T-cell (primary cell): ENCODE data around the gene MYO1D. TPM values are rescaled to one million over a fixed set of nuclear protein-coding genes. Genes with fewer than 3 reads are reported as not detected.

Experiments used
- ATAC-seq, 4 experiments: fragments of 200-7000 bp in 3 of 4; fragments of 150-1000 bp in 1 of 4; cut with Tn5 transposase; replicated peaks in 1 of 4; 1 replicate in 3 of 4; 2 replicates in 1 of 4; pipeline ENCODE4 v1.10.0; 2021; ENCODE audit warnings: moderate library complexity in 3 of 4, mild to moderate bottlenecking in 2 of 4, moderate number of reproducible peaks in 1 of 4
- CTCF ChIA-PET, 2 donors: fragments of 300-600 bp; sonication (Branson Sonifier 250); formaldehyde crosslinking; loops; one replicate each; lab custom pipeline; 2022; ENCODE audit warnings: antibody characterized with exemption in 2 of 2; lab: Charles Lee
- POLR2A ChIA-PET, 2 donors: fragments of 300-600 bp; sonication (Branson Sonifier 250); formaldehyde crosslinking; loops; one replicate each; lab custom pipeline; 2022; ENCODE audit warnings: antibody characterized with exemption in 2 of 2; lab: Charles Lee
- DNase-seq, 35 experiments: peaks; one replicate each; pipeline versions ENCODE4 v3.0.0 to v3.0.0-alpha.2; 2013 to 2023
- H3K27ac ChIP-seq: one replicate; pipeline ENCODE4 v1.5.1; 2013; ENCODE audit warnings: low read length
- H3K27me3 ChIP-seq, 2 experiments: replicated peaks in 1 of 2; 1 replicate in 1 of 2; 2 replicates in 1 of 2; pipeline versions ENCODE4 v1.6.1 to v1.7.0; 2013; ENCODE audit warnings: low read length in 1 of 2, mixed read lengths in 1 of 2; ENCODE audit not compliant: control insufficient read depth in 2 of 2, insufficient read depth in 2 of 2; ENCODE audit errors: extremely low read depth in 1 of 2
- H3K36me3 ChIP-seq, 2 donors: 1 replicate in 1 of 2; 2 replicates in 1 of 2; pipeline versions ENCODE4 v1.6.1 to v1.7.0; 2013; ENCODE audit warnings: low read length in 1 of 2; ENCODE audit not compliant: control insufficient read depth in 2 of 2, insufficient read depth in 1 of 2; ENCODE audit errors: extremely low read depth in 1 of 2
- H3K4me1 ChIP-seq, 2 experiments: 1 replicate in 1 of 2; 2 replicates in 1 of 2; pipeline versions ENCODE4 v1.6.1 to v1.7.0; 2013; ENCODE audit warnings: low read length in 2 of 2, mixed read lengths in 1 of 2; ENCODE audit not compliant: insufficient read depth in 2 of 2, control insufficient read depth in 1 of 2; ENCODE audit errors: extremely low read depth in 1 of 2
- H3K4me3 ChIP-seq, 2 donors: 1 replicate in 1 of 2; 2 replicates in 1 of 2; pipeline versions ENCODE4 v1.5.1 to v1.7.0; 2013; ENCODE audit warnings: mild to moderate bottlenecking in 2 of 2, low read length in 1 of 2, moderate library complexity in 1 of 2; ENCODE audit not compliant: control insufficient read depth in 1 of 2; ENCODE audit errors: extremely low read depth in 1 of 2
- H3K9me3 ChIP-seq: 2 replicates; pipeline ENCODE4 v1.7.0; 2013
- H3K27ac Mint-ChIP-seq, 2 donors: one replicate each; pipeline ENCODE4 v1.8.0; 2020 to 2021; ENCODE audit warnings: mild to moderate bottlenecking in 2 of 2, mixed read lengths in 2 of 2
- H3K27me3 Mint-ChIP-seq, 2 donors: one replicate each; pipeline ENCODE4 v1.8.0; 2021 to 2022; ENCODE audit warnings: mixed read lengths in 2 of 2
- H3K36me3 Mint-ChIP-seq: one replicate; pipeline ENCODE4 v1.8.0; 2021; ENCODE audit warnings: mixed read lengths
- H3K4me1 Mint-ChIP-seq, 3 donors: one replicate each; pipeline ENCODE4 v1.8.0; 2020 to 2022; ENCODE audit warnings: mixed read lengths in 3 of 3, mild to moderate bottlenecking in 1 of 3
- H3K4me3 Mint-ChIP-seq, 3 donors: one replicate each; pipeline ENCODE4 v1.8.0; 2020 to 2022; ENCODE audit warnings: mild to moderate bottlenecking in 3 of 3, mixed read lengths in 3 of 3, moderate library complexity in 3 of 3
- H3K9me3 Mint-ChIP-seq, 3 donors: one replicate each; pipeline ENCODE4 v1.8.0; 2020 to 2022; ENCODE audit warnings: mixed read lengths in 3 of 3
- WGBS: methylation state at CpG from one replicate; pipeline ENCODE4 v1.1.5; 2013; ENCODE audit warnings: missing lambda C conversion rate; ENCODE audit not compliant: insufficient coverage; 5-methylcytosine and 5-hydroxymethylcytosine counted together
- total RNA-seq, 35 experiments: library from RNA in 6 of 35; stranded (reverse) in 6 of 35; fragments of 120-200 nt in 1 of 35; gene quantifications; one replicate each; pipeline versions ENCODE4 v1.2.1 to v1.2.4 and lab custom pipeline; 2013 to 2026

Gene MYO1D
- total RNA-seq, 5 donors from 2014 or later (not counting 1 experiment from before 2014, with no cell fraction given), result 8.3 to 11.1 (median 9.5) TPM

DNA sequence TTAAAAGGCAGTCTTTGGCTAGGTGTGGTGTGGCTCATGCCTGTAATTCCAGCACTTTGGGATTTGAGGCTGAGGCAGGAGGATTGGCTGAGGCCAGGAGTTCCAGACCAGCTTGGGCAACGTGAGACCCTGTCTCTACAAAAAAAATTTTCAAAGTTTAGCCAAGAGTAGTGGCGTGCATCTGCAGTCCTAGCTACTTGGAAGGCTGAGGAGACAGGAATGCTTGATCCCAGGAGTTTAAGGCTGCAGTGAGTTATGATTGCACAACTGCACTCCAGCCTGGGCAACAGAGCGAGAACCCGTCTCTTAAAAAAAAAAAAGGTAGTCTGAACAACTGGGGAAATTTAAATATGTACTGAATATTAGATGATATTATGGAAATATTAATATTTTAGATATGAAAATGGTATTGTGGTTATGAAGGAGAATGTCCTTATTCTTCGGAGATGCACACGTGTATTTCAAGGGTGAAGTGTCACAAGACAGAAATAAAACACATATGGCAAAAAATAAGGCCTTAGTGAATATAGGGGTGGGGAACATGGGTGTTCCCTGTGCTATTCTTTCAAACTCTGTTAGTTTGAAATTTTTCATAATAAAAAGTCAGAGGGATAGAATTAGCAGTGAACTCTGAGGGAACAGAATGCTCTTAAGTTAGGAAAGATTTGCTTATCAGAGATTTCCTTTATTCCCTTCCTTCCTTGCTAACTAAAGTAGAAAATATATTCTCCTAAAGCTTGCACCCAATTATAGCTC lies 245.4 kb downstream of the MYO1D start:
- Mint-ChIP-seq H3K4me1 (no peaks in the 10 kb centered on the region), H3K36me3 (peaks cover 10% of the 10 kb centered on the region), H3K27ac (no peak overlapping the region), H3K4me3 (no peak overlapping the region), H3K27me3 (no peaks in the 10 kb centered on the region), H3K9me3 (no peaks in the 10 kb centered on the region)
- no peak for ATAC-seq
- Histone ChIP-seq H3K4me1 (no peaks in the 10 kb centered on the region), H3K9me3 (no peaks in the 10 kb centered on the region), H3K27ac (no peak overlapping the region), H3K4me3 (no peak overlapping the region), H3K36me3 (no peaks in the 10 kb centered on the region), H3K27me3 (no peaks in the 10 kb centered on the region)
- no peak for DNase-seq
- POLR2A ChIA-PET, result interaction anchor here in 1 of 2 donors (0.7 kb wide), 1 partner anchor 10 kb away, joined by 4 read pairs; no protein-coding TSS in a partner anchor
- CTCF ChIA-PET, result interaction anchor here in 1 of 2 donors (0.6 kb wide), 1 partner anchor 194 kb away, joined by 3 read pairs; no protein-coding TSS in a partner anchor
- 94% methylated on average over 3 of the region's 6 CpGs for WGBS

DNA sequence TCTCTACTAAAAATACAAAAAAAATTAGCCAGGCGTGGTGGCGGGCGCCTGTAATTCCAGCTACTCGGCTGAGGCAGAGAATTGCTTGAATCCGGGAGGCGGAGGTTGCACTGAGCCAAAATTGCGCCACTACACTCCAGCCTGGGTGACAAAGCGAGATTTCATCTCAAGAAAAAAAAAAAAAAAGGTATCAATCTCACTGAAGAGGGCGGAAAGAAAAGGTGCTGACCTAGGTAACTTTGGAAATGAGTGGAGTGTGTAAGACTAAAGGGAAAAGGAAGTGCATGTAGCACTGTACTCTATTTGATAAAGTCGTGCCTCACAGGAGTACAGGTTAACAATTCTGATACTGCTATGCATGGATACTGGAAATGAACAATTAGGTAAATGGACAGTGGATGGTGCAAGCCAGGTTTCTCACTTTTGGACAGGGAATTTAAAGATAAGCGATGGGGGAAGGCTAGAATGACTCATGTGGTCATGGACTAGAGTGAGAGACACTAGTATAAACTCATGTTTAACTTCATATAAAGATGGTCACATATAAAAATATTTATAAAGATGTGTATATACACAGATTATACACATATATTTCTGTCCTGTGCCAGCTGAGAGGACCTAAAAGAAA lies 247.2 kb downstream of the MYO1D start:
- 90% methylated on average over 8 of the region's 11 CpGs for WGBS
- Histone ChIP-seq H3K27ac (no peak overlapping the region), H3K4me1 (no peaks in the 10 kb centered on the region), H3K27me3 (no peaks in the 10 kb centered on the region), H3K9me3 (no peaks in the 10 kb centered on the region), H3K36me3 (no peaks in the 10 kb centered on the region), H3K4me3 (no peak overlapping the region)
- ATAC-seq (no peak), DNase-seq (no peak)
- no peaks in the 10 kb centered on the region for H3K9me3 Mint-ChIP-seq
- no peaks in the 10 kb centered on the region for H3K4me1 Mint-ChIP-seq
- ChIA-PET CTCF (no interaction called here), POLR2A (no interaction called here)
- no peak overlapping the region for H3K4me3 Mint-ChIP-seq
- peaks cover 7% of the 10 kb centered on the region for H3K36me3 Mint-ChIP-seq
- H3K27me3 Mint-ChIP-seq, result no peaks in the 10 kb centered on the region
- no peak overlapping the region for H3K27ac Mint-ChIP-seq

DNA sequence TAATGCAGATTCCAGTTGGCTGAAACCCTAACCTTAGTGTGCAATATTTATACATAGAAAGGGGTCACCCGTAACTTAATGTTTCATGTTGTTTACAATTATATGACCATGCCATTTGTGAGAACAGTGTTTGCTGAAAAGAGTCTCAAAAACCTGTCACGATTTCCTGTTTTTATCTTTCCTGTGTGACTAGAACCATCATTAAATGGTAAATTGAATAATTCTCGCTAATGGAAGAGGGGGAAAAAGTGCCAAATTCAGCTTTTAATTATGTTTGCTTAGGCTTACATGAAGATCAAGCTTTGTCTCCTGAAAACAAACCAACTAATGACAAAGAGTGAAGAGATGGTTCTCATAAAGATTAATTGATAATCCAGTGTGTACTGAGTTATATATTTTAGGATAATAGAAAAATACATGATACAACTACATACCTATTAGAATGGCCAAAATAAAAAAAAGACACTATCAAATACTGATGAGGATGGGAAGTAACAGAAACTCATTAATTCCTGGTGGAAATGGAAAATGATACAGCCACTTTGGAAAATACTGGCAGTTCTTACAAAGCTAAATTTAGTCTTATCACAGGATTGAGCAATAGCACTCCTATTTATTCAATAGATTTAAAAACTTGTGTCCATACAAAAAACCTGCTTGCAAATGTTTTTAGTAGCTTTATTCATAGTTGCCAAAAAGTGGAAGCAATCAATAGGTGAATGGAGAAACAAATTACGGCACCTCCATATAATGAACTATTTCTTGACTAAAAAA lies 248.5 kb downstream of the MYO1D start:
- Mint-ChIP-seq H3K4me3 (no peak overlapping the region), H3K9me3 (no peaks in the 10 kb centered on the region), H3K36me3 (peaks cover 7% of the 10 kb centered on the region), H3K4me1 (no peaks in the 10 kb centered on the region), H3K27me3 (no peaks in the 10 kb centered on the region), H3K27ac (no peak overlapping the region)
- no peak for ATAC-seq
- Histone ChIP-seq H3K27ac (no peak overlapping the region), H3K36me3 (no peaks in the 10 kb centered on the region), H3K9me3 (no peaks in the 10 kb centered on the region), H3K27me3 (no peaks in the 10 kb centered on the region), H3K4me1 (no peaks in the 10 kb centered on the region), H3K4me3 (no peak overlapping the region)
- POLR2A ChIA-PET, result no interaction called here
- CTCF ChIA-PET, result no interaction called here
- no peak for DNase-seq
- WGBS, result no CpG with 5 or more reads among the region's 4 CpGs

DNA sequence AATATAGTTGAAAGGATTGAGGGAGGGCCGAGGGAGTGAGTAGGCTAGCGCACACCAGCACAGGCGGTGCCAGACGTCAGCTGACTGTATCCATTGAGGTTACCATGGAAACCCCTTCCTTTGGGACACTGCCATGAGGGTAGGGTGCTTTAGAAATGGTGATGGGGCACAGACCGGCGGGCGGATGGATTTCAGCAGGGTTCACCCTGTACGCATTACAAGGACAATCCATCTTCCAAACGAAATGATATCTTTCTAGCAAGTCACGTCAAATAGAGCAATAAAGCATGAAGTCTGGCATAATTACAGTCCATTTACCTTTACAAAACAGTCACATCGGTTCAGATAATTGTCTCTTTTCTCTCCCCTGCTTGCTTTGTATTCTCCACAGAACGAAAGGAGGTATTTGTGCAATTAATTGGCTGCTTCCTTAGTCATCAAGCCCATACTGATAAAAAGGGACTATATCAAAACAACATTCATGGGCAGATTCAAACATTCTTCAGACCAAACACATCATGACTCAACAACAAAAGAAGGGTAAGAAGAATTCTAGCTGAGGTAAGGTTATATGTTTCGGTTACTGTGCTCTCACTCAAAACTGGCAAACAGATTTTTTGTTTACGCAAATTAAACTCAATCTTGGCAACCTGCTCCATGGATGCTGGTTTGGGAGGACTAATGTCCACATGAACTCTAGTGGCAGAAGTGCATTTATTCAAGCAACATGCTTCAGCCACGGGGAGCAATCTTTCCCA lies 249.5 kb downstream of the MYO1D start:
- Mint-ChIP-seq H3K27me3 (no peaks in the 10 kb centered on the region), H3K9me3 (no peaks in the 10 kb centered on the region), H3K4me1 (no peaks in the 10 kb centered on the region), H3K27ac (no peak overlapping the region), H3K36me3 (peaks cover 7% of the 10 kb centered on the region), H3K4me3 (no peak overlapping the region)
- CTCF ChIA-PET, result interaction anchor here in 1 of 2 donors (0.6 kb wide), 1 partner anchor 114 kb away, joined by 3 read pairs; no protein-coding TSS in a partner anchor
- Histone ChIP-seq H3K27me3 (no peaks in the 10 kb centered on the region), H3K27ac (no peak overlapping the region), H3K4me3 (no peak overlapping the region), H3K36me3 (no peaks in the 10 kb centered on the region), H3K4me1 (no peaks in the 10 kb centered on the region), H3K9me3 (no peaks in the 10 kb centered on the region)
- WGBS, result 75% methylated on average over 4 of the region's 15 CpGs
- DNase-seq (no peak), ATAC-seq (no peak)
- POLR2A ChIA-PET, result no interaction called here

DNA sequence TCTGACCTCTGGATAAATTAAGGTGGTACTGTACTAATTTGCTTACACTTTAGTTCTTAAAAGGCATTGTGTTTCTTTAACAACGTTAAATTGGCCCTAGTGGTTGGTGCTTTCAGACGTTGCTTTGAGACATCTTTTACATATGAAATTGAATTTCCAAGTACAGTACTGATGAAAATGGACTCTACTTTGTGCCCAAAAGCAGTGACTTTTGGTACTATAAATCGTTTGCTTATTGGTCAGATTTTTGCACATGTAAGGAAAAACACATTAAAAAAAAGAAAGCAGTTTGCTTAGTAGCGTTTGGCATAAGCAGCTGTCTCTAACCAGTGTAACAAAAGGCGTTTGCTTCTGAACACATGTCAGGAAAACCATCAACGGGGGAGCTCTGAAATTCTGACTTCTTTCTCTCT lies 250.5 kb downstream of the MYO1D start:
- Histone ChIP-seq H3K27me3 (no peaks in the 10 kb centered on the region), H3K4me1 (no peaks in the 10 kb centered on the region), H3K27ac (no peak overlapping the region), H3K4me3 (no peak overlapping the region), H3K36me3 (no peaks in the 10 kb centered on the region), H3K9me3 (no peaks in the 10 kb centered on the region)
- POLR2A ChIA-PET, result no interaction called here
- ATAC-seq, result no peak
- no peak for DNase-seq
- Mint-ChIP-seq H3K27ac (no peak overlapping the region), H3K4me1 (no peaks in the 10 kb centered on the region), H3K9me3 (no peaks in the 10 kb centered on the region), H3K36me3 (peaks cover 7% of the 10 kb centered on the region), H3K4me3 (no peak overlapping the region), H3K27me3 (no peaks in the 10 kb centered on the region)
- WGBS, result 61% methylated on average over 2 of the region's 6 CpGs
- CTCF ChIA-PET, result no interaction called here

DNA sequence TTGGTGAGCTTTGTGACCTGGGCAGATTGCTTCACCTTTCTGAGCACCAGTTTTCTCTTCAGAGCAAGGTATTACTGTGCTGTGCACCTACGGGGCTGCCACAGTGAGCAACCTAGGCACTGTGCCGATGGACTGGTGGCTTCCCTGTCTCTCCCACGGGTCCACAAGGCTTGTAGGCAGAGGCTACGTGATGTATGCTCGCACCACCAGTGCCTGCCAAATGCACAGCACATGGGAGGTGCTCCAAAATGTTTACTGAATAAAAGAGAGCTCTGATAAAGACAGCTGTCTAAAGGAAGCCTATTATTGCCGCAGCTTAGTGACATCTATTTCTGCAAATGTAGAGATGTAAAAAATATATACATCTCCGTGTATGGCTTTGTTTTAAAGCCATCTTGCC lies 251.0 kb downstream of the MYO1D start:
- H3K9me3 ChIP-seq, result no peaks in the 10 kb centered on the region
- ATAC-seq, result no peak
- WGBS, result 79% methylated on average over 5 of the region's 7 CpGs
- Mint-ChIP-seq H3K27ac (no peak overlapping the region), H3K4me1 (no peaks in the 10 kb centered on the region), H3K27me3 (no peaks in the 10 kb centered on the region), H3K9me3 (no peaks in the 10 kb centered on the region), H3K36me3 (peaks cover 6% of the 10 kb centered on the region), H3K4me3 (no peak overlapping the region)
- H3K36me3 ChIP-seq, result no peaks in the 10 kb centered on the region
- ChIA-PET CTCF (no interaction called here), POLR2A (no interaction called here)
- H3K27me3 ChIP-seq, result no peaks in the 10 kb centered on the region
- DNase-seq, result no peak
- no peak overlapping the region for H3K4me3 ChIP-seq
- no peak overlapping the region for H3K27ac ChIP-seq
- H3K4me1 ChIP-seq, result no peaks in the 10 kb centered on the region
